HepG2 (cell line): ENCODE results near the gene SYCE1L. TPM values are rescaled to one million over a fixed set of nuclear protein-coding genes. Genes with fewer than 3 reads are reported as not detected.

Experiments used
- CEBPZ ChIP-seq: IDR thresholded peaks from 2 replicates; pipeline ENCODE4 v1.6.1; 2012; ENCODE audit warnings: low read length, improper control_type of control experiment
- RELA ChIP-seq: sonication (generic); formaldehyde crosslinking; IDR thresholded peaks from 2 replicates; pipeline ENCODE4 v1.4.0; 2020; ENCODE audit warnings: missing genetic modification reagents
- SAP130 ChIP-seq: IDR thresholded peaks from 2 replicates; pipeline ENCODE4 v1.6.1; 2016; ENCODE audit warnings: low read depth
- ZNF703 ChIP-seq: sonication (generic); formaldehyde crosslinking; IDR thresholded peaks from 2 replicates; pipeline ENCODE4 v1.5.1; 2020; ENCODE audit warnings: missing genetic modification reagents, mild to moderate bottlenecking, moderate library complexity, borderline replicate concordance
- polyA plus RNA-seq, 8 experiments: library from polyadenylated mRNA; depleted of rRNA in 3 of 8; stranded (reverse) in 7 of 8; unstranded in 1 of 8; fragments of >200 nt; fragmentation: Illumina TruSeq in 4 of 8; extraction: Trizol in 4 of 8; gene quantifications; 2 replicates each; pipeline versions ENCODE4 v1.2.1 to v1.2.3, GENCODE V29; 2011 to 2016; ENCODE audit warnings: low read depth in 4 of 8, missing spikeins in 1 of 8, mixed read lengths in 1 of 8; ENCODE audit not compliant: insufficient read depth in 1 of 8
- total RNA-seq, 5 experiments: library from RNA; depleted of rRNA; stranded (reverse); fragments of >200 nt; fragmentation: Illumina TruSeq; extraction: Trizol; gene quantifications; 2 replicates each; pipeline ENCODE4 v1.2.3, GENCODE V29; 2016; ENCODE audit warnings: low read depth in 1 of 5
- TF ChIP-seq, protein P1 (sequence below): sonication (generic); formaldehyde crosslinking; IDR thresholded peaks from 2 replicates; pipeline ENCODE4 v1.4.0; 2020; ENCODE audit warnings: mild to moderate bottlenecking, missing genetic modification reagents
- TF ChIP-seq, protein P2 (sequence below): sonication (generic); formaldehyde crosslinking; IDR thresholded peaks from 2 replicates; pipeline ENCODE4 v1.5.0; 2020; ENCODE audit warnings: mild to moderate bottlenecking, missing genetic modification reagents, borderline replicate concordance

The SYCE1L gene
- total and polyA plus RNA-seq, 2 of the 13 experiments (the other 11 are each of a cell fraction or from before 2014, with no cell fraction given), result 0.22 TPM; not detected in 1

GRCh38 chr16:77236063-77236511, 36.9 kb downstream of the SYCE1L start (continued):
- TF ChIP-seq, protein P1, sequence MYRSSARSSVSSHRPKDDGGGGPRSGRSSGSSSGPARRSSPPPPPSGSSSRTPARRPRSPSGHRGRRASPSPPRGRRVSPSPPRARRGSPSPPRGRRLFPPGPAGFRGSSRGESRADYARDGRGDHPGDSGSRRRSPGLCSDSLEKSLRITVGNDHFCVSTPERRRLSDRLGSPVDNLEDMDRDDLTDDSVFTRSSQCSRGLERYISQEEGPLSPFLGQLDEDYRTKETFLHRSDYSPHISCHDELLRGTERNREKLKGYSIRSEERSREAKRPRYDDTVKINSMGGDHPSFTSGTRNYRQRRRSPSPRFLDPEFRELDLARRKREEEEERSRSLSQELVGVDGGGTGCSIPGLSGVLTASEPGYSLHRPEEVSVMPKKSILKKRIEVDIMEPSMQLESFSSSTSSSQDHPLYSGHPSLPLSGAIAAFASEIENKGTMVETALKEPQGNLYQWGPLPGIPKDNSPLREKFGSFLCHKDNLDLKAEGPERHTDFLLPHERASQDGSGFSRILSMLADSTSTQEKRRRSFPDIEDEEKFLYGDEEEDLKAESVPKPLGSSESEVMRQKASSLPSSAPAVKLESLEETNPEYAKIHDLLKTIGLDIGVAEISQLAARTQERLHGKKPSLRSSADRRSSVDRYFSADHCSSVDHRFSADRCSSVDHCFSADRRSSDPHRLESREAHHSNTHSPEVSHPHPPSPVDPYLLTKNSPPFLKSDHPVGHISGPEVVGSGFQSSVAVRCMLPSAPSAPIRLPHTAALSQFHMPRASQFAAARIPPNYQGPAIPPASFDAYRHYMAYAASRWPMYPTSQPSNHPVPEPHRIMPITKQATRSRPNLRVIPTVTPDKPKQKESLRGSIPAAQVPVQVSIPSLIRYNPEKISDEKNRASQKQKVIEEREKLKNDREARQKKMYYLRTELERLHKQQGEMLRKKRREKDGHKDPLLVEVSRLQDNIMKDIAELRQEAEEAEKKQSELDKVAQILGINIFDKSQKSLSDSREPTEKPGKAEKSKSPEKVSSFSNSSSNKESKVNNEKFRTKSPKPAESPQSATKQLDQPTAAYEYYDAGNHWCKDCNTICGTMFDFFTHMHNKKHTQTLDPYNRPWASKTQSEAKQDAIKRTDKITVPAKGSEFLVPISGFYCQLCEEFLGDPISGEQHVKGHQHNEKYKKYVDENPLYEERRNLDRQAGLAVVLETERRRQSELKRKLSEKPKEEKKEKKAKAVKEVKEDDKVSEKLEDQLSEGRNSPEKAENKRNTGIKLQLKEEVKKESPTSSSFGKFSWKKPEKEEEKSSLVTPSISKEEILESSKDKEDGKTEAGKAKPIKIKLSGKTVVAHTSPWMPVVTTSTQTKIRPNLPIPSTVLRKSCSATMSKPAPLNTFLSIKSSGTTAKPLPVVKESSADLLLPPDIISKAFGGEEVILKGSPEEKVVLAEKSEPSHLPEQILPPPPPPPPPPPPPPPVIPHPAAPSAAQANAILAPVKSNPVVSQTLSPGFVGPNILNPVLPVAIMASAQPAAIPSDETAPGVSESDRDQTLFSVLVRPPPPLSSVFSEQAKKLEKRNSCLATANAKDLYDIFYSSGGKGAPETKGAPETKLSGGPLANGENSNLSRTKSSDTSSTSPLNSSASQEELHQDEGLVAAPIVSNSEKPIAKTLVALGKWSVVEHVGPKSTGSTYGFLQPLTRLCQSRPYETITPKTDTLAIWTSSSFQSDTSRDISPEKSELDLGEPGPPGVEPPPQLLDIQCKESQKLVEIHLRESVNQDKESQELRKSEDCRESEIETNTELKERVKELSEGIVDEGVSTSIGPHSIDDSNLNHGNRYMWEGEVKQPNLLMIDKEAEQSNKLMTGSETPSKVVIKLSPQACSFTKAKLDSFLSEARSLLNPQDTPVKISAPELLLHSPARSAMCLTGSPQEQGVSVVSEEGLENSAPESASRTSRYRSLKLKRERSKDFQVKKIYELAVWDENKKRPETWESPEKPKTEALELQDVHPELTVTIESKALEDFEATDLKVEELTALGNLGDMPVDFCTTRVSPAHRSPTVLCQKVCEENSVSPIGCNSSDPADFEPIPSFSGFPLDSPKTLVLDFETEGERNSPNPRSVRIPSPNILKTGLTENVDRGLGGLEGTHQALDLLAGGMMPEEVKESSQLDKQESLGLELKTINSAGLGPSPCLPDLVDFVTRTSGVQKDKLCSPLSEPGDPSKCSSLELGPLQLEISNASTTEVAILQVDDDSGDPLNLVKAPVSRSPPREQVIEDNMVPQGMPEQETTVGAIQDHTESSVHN (CRISPR knock-in tag), result no peak
- peak; percentile 32; the same call in 1 of the 2 replicates for TF ChIP-seq SAP130
- TF ChIP-seq CEBPZ, result no peak
- TF ChIP-seq ZNF703 (CRISPR knock-in tag), result no peak
- TF ChIP-seq, protein P2, sequence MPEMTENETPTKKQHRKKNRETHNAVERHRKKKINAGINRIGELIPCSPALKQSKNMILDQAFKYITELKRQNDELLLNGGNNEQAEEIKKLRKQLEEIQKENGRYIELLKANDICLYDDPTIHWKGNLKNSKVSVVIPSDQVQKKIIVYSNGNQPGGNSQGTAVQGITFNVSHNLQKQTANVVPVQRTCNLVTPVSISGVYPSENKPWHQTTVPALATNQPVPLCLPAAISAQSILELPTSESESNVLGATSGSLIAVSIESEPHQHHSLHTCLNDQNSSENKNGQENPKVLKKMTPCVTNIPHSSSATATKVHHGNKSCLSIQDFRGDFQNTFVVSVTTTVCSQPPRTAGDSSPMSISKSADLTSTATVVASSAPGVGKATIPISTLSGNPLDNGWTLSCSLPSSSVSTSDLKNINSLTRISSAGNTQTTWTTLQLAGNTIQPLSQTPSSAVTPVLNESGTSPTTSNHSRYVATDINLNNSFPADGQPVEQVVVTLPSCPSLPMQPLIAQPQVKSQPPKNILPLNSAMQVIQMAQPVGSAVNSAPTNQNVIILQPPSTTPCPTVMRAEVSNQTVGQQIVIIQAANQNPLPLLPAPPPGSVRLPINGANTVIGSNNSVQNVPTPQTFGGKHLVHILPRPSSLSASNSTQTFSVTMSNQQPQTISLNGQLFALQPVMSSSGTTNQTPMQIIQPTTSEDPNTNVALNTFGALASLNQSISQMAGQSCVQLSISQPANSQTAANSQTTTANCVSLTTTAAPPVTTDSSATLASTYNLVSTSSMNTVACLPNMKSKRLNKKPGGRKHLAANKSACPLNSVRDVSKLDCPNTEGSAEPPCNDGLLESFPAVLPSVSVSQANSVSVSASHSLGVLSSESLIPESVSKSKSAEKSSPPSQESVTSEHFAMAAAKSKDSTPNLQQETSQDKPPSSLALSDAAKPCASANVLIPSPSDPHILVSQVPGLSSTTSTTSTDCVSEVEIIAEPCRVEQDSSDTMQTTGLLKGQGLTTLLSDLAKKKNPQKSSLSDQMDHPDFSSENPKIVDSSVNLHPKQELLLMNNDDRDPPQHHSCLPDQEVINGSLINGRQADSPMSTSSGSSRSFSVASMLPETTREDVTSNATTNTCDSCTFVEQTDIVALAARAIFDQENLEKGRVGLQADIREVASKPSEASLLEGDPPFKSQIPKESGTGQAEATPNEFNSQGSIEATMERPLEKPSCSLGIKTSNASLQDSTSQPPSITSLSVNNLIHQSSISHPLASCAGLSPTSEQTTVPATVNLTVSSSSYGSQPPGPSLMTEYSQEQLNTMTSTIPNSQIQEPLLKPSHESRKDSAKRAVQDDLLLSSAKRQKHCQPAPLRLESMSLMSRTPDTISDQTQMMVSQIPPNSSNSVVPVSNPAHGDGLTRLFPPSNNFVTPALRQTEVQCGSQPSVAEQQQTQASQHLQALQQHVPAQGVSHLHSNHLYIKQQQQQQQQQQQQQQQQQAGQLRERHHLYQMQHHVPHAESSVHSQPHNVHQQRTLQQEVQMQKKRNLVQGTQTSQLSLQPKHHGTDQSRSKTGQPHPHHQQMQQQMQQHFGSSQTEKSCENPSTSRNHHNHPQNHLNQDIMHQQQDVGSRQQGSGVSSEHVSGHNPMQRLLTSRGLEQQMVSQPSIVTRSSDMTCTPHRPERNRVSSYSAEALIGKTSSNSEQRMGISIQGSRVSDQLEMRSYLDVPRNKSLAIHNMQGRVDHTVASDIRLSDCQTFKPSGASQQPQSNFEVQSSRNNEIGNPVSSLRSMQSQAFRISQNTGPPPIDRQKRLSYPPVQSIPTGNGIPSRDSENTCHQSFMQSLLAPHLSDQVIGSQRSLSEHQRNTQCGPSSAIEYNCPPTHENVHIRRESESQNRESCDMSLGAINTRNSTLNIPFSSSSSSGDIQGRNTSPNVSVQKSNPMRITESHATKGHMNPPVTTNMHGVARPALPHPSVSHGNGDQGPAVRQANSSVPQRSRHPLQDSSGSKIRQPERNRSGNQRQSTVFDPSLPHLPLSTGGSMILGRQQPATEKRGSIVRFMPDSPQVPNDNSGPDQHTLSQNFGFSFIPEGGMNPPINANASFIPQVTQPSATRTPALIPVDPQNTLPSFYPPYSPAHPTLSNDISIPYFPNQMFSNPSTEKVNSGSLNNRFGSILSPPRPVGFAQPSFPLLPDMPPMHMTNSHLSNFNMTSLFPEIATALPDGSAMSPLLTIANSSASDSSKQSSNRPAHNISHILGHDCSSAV (CRISPR knock-in tag), result no peak
- peak; percentile 54; the same call in 1 of the 2 replicates for TF ChIP-seq RELA
